Panc1 (cell line): ENCODE data around the gene AK4. TPM values are rescaled to one million over a fixed set of nuclear protein-coding genes. Genes with fewer than 3 reads are reported as not detected.

Experiments used
- ATAC-seq: fragments of 200-7000 bp; cut with Tn5 transposase; 2 replicates; pipeline ENCODE4 v1.9.1; 2020; ENCODE audit warnings: mild to moderate bottlenecking, moderate library complexity
- BruUV-seq: library from RNA; stranded (reverse); fragments of 400-500 nt; replicated peaks from 2 replicates; lab custom pipeline; 2021; lab: Mats Ljungman, UMichigan
- CTCF ChIA-PET: fragments of 300-600 bp; sonication (Branson Sonifier 250); formaldehyde crosslinking; loops from one replicate; lab custom pipeline; 2022; ENCODE audit warnings: antibody characterized with exemption; lab: Charles Lee
- POLR2A ChIA-PET: fragments of 300-600 bp; sonication (Branson Sonifier 250); formaldehyde crosslinking; loops from one replicate; lab custom pipeline; 2022; ENCODE audit warnings: antibody characterized with exemption; lab: Charles Lee
- DNase-seq: peaks from one replicate; pipeline ENCODE4 v3.0.0-alpha.2; 2010; ENCODE audit warnings: low read depth, low spot score
- H3K27ac ChIP-seq: 2 replicates; pipeline ENCODE4 v1.5.1; 2011; ENCODE audit warnings: mild to moderate bottlenecking, low read length, inconsistent platforms
- H3K27me3 ChIP-seq: fragments of 200-500 bp; sonication (Bioruptor generic); 2 replicates; pipeline ENCODE4 v1.6.0; 2014; ENCODE audit warnings: low read length, inconsistent platforms; ENCODE audit not compliant: control insufficient read depth, insufficient read depth
- H3K36me3 ChIP-seq: fragments of 200-500 bp; sonication (Bioruptor generic); 2 replicates; pipeline ENCODE4 v1.5.1; 2014; ENCODE audit warnings: inconsistent platforms, mild to moderate bottlenecking, low read length, moderate library complexity; ENCODE audit not compliant: control insufficient read depth, insufficient read depth
- H3K4me1 ChIP-seq: 2 replicates; pipeline ENCODE4 v1.5.1; 2011; ENCODE audit warnings: inconsistent platforms, mild to moderate bottlenecking, low read length, moderate library complexity; ENCODE audit not compliant: control insufficient read depth, insufficient read depth
- H3K4me3 ChIP-seq, 2 experiments: 2 replicates each; pipeline ENCODE4 v1.5.1; 2011 to 2012; ENCODE audit warnings: low read depth in 2 of 2, low read length in 2 of 2, mild to moderate bottlenecking in 2 of 2, inconsistent platforms in 1 of 2, moderate library complexity in 1 of 2
- H3K9me3 ChIP-seq: fragments of 200-500 bp; sonication (Bioruptor generic); 2 replicates; pipeline ENCODE4 v1.5.1; 2014; ENCODE audit warnings: low read depth, mild to moderate bottlenecking, inconsistent platforms, low read length, moderate library complexity; ENCODE audit not compliant: control insufficient read depth, insufficient read depth
- TCF7L2 ChIP-seq: IDR thresholded peaks from 2 replicates; pipeline ENCODE4 v1.6.1; 2011; ENCODE audit warnings: mild to moderate bottlenecking, low read depth, low read length, inconsistent platforms
- in situ Hi-C: cut with HindIII; loops from 2 replicates; pipeline ENCODE4 v1.10.0; 2016; ENCODE audit warnings: low sequenced_read_pairs, low pct_unique_long_range_greater_than_20kb
- intact Hi-C: fragments of 100-400 bp; cut with micrococcal nuclease; formaldehyde crosslinking; loops from one replicate; pipeline ENCODE4 v1.10.0; 2022; ENCODE audit not compliant: unreplicated experiment
- total RNA-seq: library from RNA; stranded (reverse); gene quantifications from one replicate; pipeline ENCODE4 v1.2.1, GENCODE V29; 2021; ENCODE audit not compliant: unreplicated experiment
- TF ChIP-seq, protein P1 (sequence below), 2 experiments: IDR thresholded peaks; 2 replicates each; pipeline ENCODE4 v1.6.1; 2011 to 2012; ENCODE audit warnings: low read depth in 2 of 2, control low read depth in 1 of 2, low read length in 1 of 2, mild to moderate bottlenecking in 1 of 2, moderate library complexity in 1 of 2; ENCODE audit not compliant: insufficient read depth in 1 of 2
- TF ChIP-seq, protein P2 (sequence below): fragments of 450-650 bp; IDR thresholded peaks from 2 replicates; pipeline ENCODE4 v1.5.1; 2017; ENCODE audit warnings: mild to moderate bottlenecking

AK4 gene
- total RNA-seq, 1 experiment from 2014 or later = 26.8 TPM

DNA sequence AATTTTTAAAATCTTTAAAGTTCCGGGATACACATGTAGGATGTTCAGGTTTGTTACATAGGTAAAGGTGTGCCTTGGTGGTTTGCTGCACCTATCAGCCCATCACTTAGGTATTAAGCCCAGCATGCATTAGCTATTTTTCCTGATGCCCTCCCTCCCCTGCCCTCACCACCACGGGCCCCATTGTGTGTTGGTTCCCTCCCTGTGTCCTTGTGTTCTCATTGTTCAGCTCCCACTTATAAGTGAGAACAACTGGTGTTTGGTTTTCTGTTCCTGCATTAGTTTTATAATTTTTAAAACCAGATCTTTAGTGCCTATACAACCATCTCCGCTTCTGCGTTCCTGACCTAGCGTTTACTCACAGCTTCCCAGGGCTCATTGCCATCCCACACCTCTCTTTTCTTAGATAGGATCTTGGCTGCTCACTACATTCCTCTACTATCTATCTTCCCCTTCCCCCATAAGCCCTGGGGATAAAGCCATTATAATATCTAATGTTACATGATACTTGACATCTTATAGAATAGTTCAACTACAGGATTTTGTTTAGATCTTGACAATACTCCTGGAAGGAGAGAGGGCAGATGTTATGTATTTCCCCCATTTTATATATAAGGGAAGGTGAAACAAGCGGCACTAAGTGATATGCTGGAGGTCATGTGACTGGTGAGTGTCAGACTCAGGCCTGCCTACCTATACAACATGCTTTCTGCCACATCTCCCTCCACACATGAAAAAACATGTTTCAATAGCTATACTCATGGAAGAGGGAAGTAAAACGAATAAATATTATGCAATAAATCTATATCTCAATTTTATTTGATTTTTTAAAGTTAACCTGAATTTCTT is 109.1 kb downstream of the AK4 start (continued):
- TF ChIP-seq, protein P1, sequence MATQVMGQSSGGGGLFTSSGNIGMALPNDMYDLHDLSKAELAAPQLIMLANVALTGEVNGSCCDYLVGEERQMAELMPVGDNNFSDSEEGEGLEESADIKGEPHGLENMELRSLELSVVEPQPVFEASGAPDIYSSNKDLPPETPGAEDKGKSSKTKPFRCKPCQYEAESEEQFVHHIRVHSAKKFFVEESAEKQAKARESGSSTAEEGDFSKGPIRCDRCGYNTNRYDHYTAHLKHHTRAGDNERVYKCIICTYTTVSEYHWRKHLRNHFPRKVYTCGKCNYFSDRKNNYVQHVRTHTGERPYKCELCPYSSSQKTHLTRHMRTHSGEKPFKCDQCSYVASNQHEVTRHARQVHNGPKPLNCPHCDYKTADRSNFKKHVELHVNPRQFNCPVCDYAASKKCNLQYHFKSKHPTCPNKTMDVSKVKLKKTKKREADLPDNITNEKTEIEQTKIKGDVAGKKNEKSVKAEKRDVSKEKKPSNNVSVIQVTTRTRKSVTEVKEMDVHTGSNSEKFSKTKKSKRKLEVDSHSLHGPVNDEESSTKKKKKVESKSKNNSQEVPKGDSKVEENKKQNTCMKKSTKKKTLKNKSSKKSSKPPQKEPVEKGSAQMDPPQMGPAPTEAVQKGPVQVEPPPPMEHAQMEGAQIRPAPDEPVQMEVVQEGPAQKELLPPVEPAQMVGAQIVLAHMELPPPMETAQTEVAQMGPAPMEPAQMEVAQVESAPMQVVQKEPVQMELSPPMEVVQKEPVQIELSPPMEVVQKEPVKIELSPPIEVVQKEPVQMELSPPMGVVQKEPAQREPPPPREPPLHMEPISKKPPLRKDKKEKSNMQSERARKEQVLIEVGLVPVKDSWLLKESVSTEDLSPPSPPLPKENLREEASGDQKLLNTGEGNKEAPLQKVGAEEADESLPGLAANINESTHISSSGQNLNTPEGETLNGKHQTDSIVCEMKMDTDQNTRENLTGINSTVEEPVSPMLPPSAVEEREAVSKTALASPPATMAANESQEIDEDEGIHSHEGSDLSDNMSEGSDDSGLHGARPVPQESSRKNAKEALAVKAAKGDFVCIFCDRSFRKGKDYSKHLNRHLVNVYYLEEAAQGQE (IDR thresholded peaks at IDR 0.05; ENCODE audit: insufficient read depth in 1 of 2, low read depth in 2 of 2, low read length in 1 of 2) = no peak

DNA sequence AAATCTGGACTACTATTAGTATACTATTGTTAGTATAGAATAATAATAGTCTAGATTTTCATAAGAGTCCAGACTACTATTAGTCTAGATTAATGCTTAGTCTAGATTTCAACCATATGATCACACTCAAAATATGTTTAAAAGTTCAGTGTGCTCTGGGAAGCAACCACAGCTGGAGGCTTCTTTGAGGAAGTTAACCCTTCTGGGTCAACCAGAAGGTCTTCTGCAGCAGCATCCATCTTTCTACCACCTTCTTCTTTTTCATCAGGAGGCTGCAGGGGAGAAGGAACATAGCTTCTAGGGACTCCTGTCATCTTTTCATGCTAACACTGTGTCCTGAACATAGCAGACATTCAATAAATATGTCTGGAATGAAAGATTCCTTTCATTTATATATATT is 110.1 kb downstream of the AK4 start:
- in situ Hi-C loops = no loop called here
- Histone ChIP-seq H3K9me3 (no peaks in the 10 kb centered on the region), H3K4me3 (no peak overlapping the region), H3K27me3 (no peaks in the 10 kb centered on the region; the same call in 1 of the 2 replicates), H3K27ac (no peak overlapping the region), H3K4me1 (peaks cover 4% of the 10 kb centered on the region), H3K36me3 (no peaks in the 10 kb centered on the region)
- POLR2A ChIA-PET = no interaction called here
- no TSS peak for BruUV-seq
- TF ChIP-seq, protein P1 (IDR thresholded peaks at IDR 0.05; ENCODE audit: insufficient read depth in 1 of 2, low read depth in 2 of 2, low read length in 1 of 2) = no peak
- no peak for TF ChIP-seq TCF7L2
- intact Hi-C loops = no loop called here
- CTCF ChIA-PET = no interaction called here
- DNase-seq = no peak
- ATAC-seq = no peak

DNA sequence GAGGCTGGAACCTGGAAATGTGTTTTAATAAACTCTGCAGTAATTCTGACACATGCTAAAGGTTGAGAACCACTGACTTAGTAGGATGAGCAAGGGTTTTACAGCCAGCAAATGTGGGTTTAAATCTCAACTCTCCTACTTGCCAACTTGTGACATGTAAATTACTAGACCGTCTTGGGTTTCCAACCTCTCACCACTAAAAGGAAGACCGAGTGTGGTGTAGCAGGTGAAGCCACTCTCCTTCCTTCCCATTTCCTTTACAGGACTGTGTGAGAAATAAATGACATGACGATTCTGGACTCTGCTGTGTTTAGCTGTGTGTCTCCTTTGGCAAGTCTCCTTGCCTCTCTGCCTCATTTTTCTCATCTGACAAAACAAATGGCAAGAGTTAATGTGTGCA is 111.8 kb downstream of the AK4 start:
- Histone ChIP-seq H3K9me3 (no peaks in the 10 kb centered on the region), H3K27ac (no peak overlapping the region), H3K4me1 (peaks cover 4% of the 10 kb centered on the region; the same call in 1 of the 2 replicates), H3K4me3 (no peak overlapping the region), H3K36me3 (no peaks in the 10 kb centered on the region), H3K27me3 (no peaks in the 10 kb centered on the region; the same call in 1 of the 2 replicates)
- POLR2A ChIA-PET = no interaction called here
- TF ChIP-seq, protein P2, sequence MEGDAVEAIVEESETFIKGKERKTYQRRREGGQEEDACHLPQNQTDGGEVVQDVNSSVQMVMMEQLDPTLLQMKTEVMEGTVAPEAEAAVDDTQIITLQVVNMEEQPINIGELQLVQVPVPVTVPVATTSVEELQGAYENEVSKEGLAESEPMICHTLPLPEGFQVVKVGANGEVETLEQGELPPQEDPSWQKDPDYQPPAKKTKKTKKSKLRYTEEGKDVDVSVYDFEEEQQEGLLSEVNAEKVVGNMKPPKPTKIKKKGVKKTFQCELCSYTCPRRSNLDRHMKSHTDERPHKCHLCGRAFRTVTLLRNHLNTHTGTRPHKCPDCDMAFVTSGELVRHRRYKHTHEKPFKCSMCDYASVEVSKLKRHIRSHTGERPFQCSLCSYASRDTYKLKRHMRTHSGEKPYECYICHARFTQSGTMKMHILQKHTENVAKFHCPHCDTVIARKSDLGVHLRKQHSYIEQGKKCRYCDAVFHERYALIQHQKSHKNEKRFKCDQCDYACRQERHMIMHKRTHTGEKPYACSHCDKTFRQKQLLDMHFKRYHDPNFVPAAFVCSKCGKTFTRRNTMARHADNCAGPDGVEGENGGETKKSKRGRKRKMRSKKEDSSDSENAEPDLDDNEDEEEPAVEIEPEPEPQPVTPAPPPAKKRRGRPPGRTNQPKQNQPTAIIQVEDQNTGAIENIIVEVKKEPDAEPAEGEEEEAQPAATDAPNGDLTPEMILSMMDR = no peak
- BruUV-seq = no TSS peak
- CTCF ChIA-PET = no interaction called here
- in situ Hi-C loops = no loop called here
- intact Hi-C loops = no loop called here
- DNase-seq (no peak), ATAC-seq (no peak)
